Measurements from ENCODE around the gene EVPL. TPM values are rescaled to one million over a fixed set of nuclear protein-coding genes. Genes with fewer than 3 reads are reported as not detected.

EVPL gene
- total and polyA plus RNA-seq, 2 of the 13 experiments (the other 11 are each of a cell fraction or from before 2014, with no cell fraction given) = 2.1 to 8.2 TPM

- TF ChIP-seq ZBTB40 (IDR thresholded peaks at IDR 0.05) (no peak), ZBTB40 (CRISPR knock-in tag; IDR thresholded peaks at IDR 0.05) (no peak), SMAD1 (CRISPR knock-in tag; IDR thresholded peaks at IDR 0.05; ENCODE audit: borderline replicate concordance, low read depth) (no peak), KLF15 (CRISPR knock-in tag; IDR thresholded peaks at IDR 0.05; ENCODE audit: borderline replicate concordance) (no peak), TOE1 (CRISPR knock-in tag; IDR thresholded peaks at IDR 0.05) (no peak), SRSF4 (IDR thresholded peaks at IDR 0.05; ENCODE audit: low read depth, low read length, poor library complexity, severe bottlenecking) (no peak), ZNF101 (CRISPR knock-in tag; IDR thresholded peaks at IDR 0.05; ENCODE audit: borderline replicate concordance, low read depth) (no peak), GTF3A (CRISPR knock-in tag; conservative IDR thresholded peaks at IDR 0.05) (no peak), TEAD2 (CRISPR knock-in tag; IDR thresholded peaks at IDR 0.05) (0 out of 2 replicates have a peak, but pooled peaks have one; percentile 15), HNF1B (CRISPR knock-in tag; IDR thresholded peaks at IDR 0.05) (0 out of 2 replicates have a peak, but pooled peaks have one; percentile 2), ZBTB38 (CRISPR knock-in tag; IDR thresholded peaks at IDR 0.05) (peak; percentile 14; the same call in 1 of the 2 replicates), ZBTB43 (CRISPR knock-in tag; conservative IDR thresholded peaks at IDR 0.05) (no peak; the same call in 1 of the 2 replicates), PTBP1 (IDR thresholded peaks at IDR 0.05; ENCODE audit: low read depth, low read length, poor library complexity, severe bottlenecking) (no peak), ZBTB44 (CRISPR knock-in tag; IDR thresholded peaks at IDR 0.05) (no peak), DPF2 (CRISPR knock-in tag; IDR thresholded peaks at IDR 0.05; ENCODE audit: borderline replicate concordance, low read depth) (no peak)
These were observed 46.0 kb downstream of the EVPL start (continued) for GRCh38 chr17:75981019-75981615.

Data from HepG2 (cell line).